Measurements from ENCODE around the gene MIA3.
"Not testable (repeated sequence)": the region's sequence is repeated elsewhere in the genome, so short reads cannot be mapped to it uniquely, and the experiment has no call there.

MIA3 gene

GRCh38 chr1:222669107-222669506 lies 51.2 kb downstream of the MIA3 start:
- not testable (repeated sequence) for DNase-seq (ENCODE audit: low spot score)

GRCh38 chr1:222670110-222670509 lies 52.2 kb downstream of the MIA3 start:
- no peak for DNase-seq (ENCODE audit: low spot score)

DNA sequence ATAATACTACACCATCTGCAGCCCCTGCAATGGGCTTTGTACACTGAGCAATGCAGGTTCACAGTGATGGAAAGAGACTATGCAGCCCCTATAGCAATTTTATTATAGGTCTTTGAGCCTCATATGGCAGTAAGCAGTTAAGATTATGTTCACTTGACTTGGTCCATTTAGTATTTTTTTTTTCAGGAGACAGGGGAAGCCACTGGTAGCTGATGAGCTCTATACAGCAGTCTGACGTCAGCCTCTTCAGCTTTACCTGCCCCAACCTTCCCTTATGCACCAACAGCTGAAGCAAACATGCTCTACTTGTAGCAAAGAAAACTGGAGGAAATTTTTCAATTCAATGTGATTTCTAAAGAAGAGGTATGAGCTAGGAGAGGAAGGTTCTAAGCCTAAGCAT lies 62.2 kb downstream of the MIA3 start:
- no peak for DNase-seq (ENCODE audit: low spot score)

DNA sequence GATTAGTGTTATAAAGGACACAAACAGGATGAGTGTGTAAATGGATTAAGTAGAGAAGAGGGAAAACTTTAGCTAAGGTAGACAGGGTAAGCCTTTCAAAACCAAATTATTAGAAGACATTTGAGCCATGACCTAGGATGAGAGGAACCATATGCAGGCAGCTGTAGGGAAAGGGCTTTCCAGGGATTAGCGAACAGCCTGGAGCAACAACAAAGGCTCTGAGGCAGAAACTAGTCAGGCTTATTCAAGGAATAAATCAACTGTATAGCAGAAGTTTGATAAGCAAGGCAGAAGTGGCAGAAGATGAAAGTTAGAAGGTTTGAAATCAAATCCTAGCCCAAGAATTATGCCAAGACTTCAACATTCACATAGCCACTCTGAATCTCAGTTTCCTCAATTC lies 73.1 kb downstream of the MIA3 start:
- no peak for DNase-seq (ENCODE audit: low spot score)

- no peak for DNase-seq (ENCODE audit: low spot score)
Observed at GRCh38 chr1:222694927-222695326, 77.0 kb downstream of the MIA3 start.

DNA sequence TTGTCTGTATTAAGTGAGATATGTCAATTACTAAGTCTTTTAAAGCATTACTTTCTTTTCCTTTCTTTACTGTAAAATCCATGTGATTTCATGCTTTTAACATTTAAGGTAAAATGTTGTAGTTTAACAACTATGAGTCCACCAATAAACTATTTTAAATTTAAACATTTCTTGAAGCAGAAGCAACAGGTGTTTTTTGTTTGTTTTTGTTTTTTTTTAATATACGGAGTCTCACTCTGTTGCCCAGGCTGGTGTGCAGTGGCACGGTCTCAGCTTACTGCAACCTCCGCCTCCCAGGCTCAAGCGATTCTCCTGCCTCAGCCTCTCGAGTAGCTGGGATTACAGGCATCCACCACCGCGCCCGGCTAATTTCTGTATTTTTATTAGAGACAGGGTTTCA lies 78.8 kb downstream of the MIA3 start:
- no peak for DNase-seq (ENCODE audit: low spot score)

GRCh38 chr1:222697203-222697602 lies 79.3 kb downstream of the MIA3 start:
- peak; percentile 5 for DNase-seq (ENCODE audit: low spot score)

- DNase-seq (ENCODE audit: low spot score): no peak
Observed at GRCh38 chr1:222697826-222698225, 79.9 kb downstream of the MIA3 start.

DNA sequence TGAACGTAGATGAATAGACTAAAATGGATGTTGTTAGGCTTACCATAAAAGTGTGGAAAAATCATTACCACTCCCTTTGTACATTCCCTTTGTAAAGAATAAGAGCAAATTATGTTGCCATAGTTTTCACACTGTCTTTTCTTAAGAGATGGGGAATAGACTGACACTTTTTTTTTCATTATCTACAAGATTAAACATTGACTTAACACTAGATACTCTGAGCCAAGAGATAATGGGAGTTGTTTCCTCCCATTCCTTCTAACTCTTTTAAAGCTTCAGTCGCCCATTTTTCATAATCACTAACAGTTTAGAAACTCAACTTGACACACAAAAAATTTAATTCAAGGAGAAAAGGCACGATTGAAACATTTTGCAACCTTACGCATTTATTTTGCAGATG lies 84.3 kb downstream of the MIA3 start:
- no peak for DNase-seq (ENCODE audit: low spot score)

DNA sequence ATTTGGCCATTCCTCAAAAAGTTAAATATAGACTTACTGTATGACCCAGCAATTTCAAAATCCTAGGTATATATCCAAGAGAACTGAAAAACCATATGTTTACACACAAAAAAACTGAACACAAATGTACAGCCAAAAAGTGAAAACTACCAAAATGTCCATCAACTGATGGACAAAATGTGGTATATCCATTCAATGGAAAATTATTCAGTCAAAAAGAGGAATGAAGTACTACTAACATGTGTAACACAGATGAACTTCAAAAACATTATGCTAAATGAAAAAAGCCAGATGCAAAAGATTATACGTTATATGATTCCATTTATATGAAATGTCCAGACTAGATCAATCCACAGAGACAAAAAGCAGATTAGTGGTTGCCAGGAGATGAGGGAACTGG lies 86.4 kb downstream of the MIA3 start:
- DNase-seq (ENCODE audit: low spot score): no peak

GRCh38 chr1:222706815-222707214 lies 88.9 kb downstream of the MIA3 start:
- no peak for DNase-seq (ENCODE audit: low spot score)

DNA sequence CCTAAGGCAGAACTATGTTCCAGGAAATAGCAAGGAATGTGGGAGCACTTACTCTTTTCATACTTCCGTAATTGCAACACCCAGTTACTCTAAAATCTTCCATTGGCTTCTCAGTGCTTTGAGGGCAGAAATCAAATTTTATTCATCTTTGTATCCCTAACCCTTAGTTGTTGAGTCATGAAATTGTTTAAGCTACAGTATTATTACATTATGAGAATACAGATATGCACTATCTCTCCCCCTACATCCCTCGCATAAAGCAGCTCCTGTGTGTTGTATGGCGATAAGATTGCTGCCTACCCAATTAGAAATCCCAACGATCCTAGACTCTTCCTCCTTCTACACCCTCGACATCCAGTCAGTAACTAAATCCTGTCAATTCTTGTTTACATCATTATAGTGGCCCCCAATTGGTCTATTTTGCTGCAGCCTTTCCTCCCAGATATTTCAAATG lies 91.8 kb downstream of the MIA3 start:
- no peak for DNase-seq (ENCODE audit: low spot score)

GRCh38 chr1:222711319-222712252 lies 93.7 kb downstream of the MIA3 start:
- DNase-seq (ENCODE audit: low spot score): peak; percentile 71

DNA sequence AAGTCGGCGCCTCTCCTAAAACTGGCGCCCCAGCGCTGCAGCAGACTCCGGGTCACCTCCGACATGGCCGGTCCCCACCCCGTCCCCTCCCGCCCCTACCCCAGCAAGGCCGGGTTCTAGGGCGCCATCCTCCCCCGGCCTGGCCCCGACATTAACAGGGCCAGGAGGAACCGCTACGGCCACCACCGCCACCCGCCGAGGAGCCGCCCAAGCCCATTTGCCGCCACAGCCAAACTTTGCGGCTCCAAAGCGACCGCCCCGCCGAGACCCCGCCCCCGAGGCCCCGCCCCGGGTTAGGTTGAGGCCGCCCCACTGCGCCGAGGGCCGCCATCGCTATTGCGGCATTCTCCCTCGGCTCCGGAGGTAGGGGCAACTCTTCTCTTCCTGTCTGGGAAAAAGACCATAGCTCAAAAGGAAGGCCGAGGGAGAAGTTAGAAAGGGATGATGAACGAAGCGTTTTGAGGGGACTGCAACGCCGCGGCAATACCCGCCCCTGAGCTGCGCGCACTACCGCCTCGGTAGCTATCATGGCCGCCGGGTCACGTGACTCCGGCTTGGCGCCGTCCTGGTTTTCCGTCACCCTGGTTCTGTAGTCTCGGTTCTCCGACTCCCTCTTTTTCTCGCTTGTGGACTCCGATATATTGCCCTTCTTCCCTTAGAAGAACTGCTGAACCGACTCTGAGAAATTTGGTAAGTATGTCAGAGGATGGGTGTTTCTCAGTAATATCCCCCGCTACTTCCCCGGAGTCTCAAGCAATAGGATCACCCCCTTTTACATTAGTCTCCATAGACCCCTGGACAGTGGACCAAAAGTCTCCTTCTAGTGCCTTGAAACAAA lies 94.6 kb downstream of the MIA3 start, which contains the start of the genes AIDA and BROX:
Gene AIDA, minus strand, starts transcription at position 239 of the 838 bp plus-strand sequence. Its CDS starts 174 bp downstream, at position 65.
Gene BROX, plus strand, starts transcription at position 312 of the 838 bp plus-strand sequence. CDS start 3,136 bp downstream, outside the sequence.
- peak; percentile 95 for DNase-seq (ENCODE audit: low spot score)

DNA sequence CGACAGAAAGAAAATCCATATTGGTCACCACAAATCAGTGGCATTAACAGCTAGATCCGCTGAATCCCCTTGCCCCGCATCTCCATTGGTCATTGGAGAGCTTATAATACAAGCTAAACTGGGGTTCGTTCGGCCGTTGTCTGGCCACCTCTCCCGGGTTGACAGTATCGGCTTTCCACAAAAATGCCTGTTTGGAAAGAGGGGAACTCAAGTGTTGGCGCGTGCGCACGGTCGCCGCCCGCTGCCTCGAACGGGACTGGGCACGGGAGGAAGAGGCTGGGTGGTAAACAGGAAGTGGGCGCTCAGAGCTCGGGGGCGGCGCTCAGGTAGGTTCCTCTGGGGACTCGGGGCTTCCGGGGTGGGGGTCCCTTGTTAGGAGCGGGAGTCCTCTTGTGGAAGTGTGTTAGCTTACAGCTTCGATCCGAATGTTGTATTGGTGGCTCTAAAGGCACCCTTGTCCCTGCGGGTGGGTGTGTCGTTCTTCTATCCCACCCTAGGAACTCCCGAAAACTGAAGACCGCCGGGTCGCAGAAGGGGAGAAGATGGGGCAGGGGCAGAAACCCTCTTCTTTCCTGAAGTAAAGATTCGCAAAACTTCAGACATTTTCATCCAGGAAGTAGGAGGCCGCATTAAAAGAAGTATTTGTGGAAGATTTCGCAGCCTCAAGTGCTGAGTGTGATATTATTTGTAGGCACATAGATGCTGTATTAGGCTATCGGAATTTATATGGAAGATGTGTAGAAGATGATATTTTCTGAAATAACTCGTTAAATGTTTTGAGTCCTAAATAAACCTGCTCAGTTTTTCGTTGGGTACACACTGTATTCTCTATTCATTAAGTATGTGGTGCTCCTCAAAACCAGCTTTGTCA lies 95.4 kb downstream of the MIA3 start:
- DNase-seq (ENCODE audit: low spot score): peak; percentile 94

DNA sequence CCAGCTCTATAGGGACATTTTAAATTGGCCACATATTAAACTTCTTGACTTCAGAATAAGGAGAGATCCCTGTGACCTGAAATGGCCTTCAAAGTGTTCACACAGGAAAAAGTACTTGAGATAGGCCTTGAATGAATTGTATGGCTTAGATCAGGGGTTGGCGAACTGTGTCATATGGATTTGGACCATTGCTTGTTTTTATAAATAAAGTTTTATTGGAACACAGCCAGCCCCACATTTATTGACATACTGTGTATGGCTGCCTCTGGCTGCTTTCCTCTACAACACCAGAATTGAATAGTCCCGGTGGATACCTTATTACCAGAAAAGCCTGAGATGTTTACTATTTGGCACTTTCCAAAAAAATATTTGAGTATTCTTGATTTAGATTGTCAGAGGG lies 98.5 kb downstream of the MIA3 start:
- DNase-seq (ENCODE audit: low spot score): no peak

Measured in CD4-positive, alpha-beta T cell treated with Interleukin-15 for 4 hours (primary cell).